ENCODE measurements around the gene C9orf72. TPM values are rescaled to one million over a fixed set of nuclear protein-coding genes. Genes with fewer than 3 reads are reported as not detected.

C9orf72 gene
- total RNA-seq, 2 donors from 2014 or later = 19.4 to 26.4 TPM

DNA sequence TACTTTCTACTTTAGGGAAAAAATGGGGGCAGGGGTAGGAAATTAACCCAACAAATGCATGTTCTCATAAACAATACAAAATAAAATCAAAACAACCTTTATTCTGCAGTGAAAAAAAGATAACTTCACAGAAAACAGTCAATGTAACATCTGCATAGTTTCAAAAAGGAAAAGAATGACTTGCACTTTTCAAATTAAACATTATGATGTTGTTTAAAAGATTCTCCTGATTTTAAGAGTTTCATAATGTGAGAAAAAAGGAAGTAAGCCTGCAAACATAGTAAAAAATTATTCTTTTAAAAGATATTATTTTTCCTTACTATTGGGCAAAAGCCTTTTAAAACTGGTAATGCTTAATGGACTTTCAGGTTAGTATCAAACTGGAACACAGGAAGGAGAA is 7.6 kb downstream of the C9orf72 start:
- TF ChIP-seq CTCF (conservative IDR thresholded peaks at IDR 0.05) = no peak
- no peak for DNase-seq
- H3K27ac ChIP-seq (ENCODE audit: low read depth, low read length) = no peak overlapping the region
- Mint-ChIP-seq H3K27ac (no peak overlapping the region), H3K4me1 (peaks cover 10% of the 10 kb centered on the region), H3K4me3 (no peak overlapping the region), H3K9me3 (no peaks in the 10 kb centered on the region), H3K36me3 (ENCODE audit: low read depth) (peaks cover 11% of the 10 kb centered on the region), H3K27me3 (ENCODE audit: insufficient read depth) (no peaks in the 10 kb centered on the region)
- H3K27me3 ChIP-seq (ENCODE audit: control insufficient read depth, insufficient read depth, low read length, poor library complexity, severe bottlenecking) = no peaks in the 10 kb centered on the region
- H3K9me3 ChIP-seq (ENCODE audit: control insufficient read depth, low read length) = no peaks in the 10 kb centered on the region
- H3K4me1 ChIP-seq (ENCODE audit: control insufficient read depth, insufficient read depth, low read length) = peaks cover 5% of the 10 kb centered on the region
- no peak overlapping the region for H3K9ac ChIP-seq (ENCODE audit: extremely low read depth, low read length, poor library complexity, severe bottlenecking)
- H3K4me3 ChIP-seq (ENCODE audit: low read length) = no peak overlapping the region
- peaks cover 43% of the 10 kb centered on the region for H3K36me3 ChIP-seq (ENCODE audit: control insufficient read depth, insufficient read depth, low read length)

DNA sequence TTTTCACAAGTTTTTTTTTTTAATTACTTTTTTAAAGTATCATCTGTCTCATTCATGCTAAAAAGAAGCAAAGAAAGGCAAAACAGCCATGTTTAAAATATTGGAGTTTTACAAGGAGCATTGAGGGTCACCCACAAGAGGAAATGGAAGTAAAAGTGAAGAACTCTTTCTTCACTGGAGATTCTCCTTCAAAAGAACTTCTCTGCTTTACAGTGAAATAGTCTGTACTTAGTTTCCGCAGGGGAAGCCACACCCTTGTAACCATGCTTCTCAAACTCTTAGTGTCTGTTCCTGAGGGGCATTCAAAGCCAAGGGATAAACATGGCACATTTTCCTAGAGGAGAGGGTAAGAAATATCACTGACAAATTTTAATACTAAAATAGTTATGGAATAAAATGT is 8.6 kb downstream of the C9orf72 start:
- H3K4me1 ChIP-seq (ENCODE audit: control insufficient read depth, insufficient read depth, low read length) = peaks cover 5% of the 10 kb centered on the region
- peaks cover 10% of the 10 kb centered on the region for H3K4me1 Mint-ChIP-seq
- no peaks in the 10 kb centered on the region for H3K27me3 ChIP-seq (ENCODE audit: control insufficient read depth, insufficient read depth, low read length, poor library complexity, severe bottlenecking)
- H3K27me3 Mint-ChIP-seq (ENCODE audit: insufficient read depth) = no peaks in the 10 kb centered on the region
- peaks cover 11% of the 10 kb centered on the region for H3K36me3 Mint-ChIP-seq (ENCODE audit: low read depth)
- H3K4me3 ChIP-seq (ENCODE audit: low read length) = no peak overlapping the region
- H3K27ac ChIP-seq (ENCODE audit: low read depth, low read length) = no peak overlapping the region
- no peak for TF ChIP-seq CTCF (conservative IDR thresholded peaks at IDR 0.05)
- no peak overlapping the region for H3K27ac Mint-ChIP-seq
- WGBS, 2 experiments (ENCODE audit: insufficient coverage in 1 of 2, insufficient read length in 1 of 2) = 100% methylated on average over 1 of the region's 1 CpG; no CpG with 5 or more reads in 1 of the 2 experiments
- no peak overlapping the region for H3K9ac ChIP-seq (ENCODE audit: extremely low read depth, low read length, poor library complexity, severe bottlenecking)
- DNase-seq = no peak
- H3K9me3 ChIP-seq (ENCODE audit: control insufficient read depth, low read length) = no peaks in the 10 kb centered on the region
- H3K9me3 Mint-ChIP-seq = no peaks in the 10 kb centered on the region
- peaks cover 51% of the 10 kb centered on the region for H3K36me3 ChIP-seq (ENCODE audit: control insufficient read depth, insufficient read depth, low read length)
- H3K4me3 Mint-ChIP-seq = no peak overlapping the region

GRCh38 chr9:27563738-27564430 is 9.4 kb downstream of the C9orf72 start:
- H3K9ac ChIP-seq (ENCODE audit: extremely low read depth, low read length, poor library complexity, severe bottlenecking) = no peak overlapping the region
- H3K4me1 ChIP-seq (ENCODE audit: control insufficient read depth, insufficient read depth, low read length) = peaks cover 5% of the 10 kb centered on the region
- peaks cover 59% of the 10 kb centered on the region for H3K36me3 ChIP-seq (ENCODE audit: control insufficient read depth, insufficient read depth, low read length)
- H3K9me3 ChIP-seq (ENCODE audit: control insufficient read depth, low read length) = no peaks in the 10 kb centered on the region
- H3K4me3 ChIP-seq (ENCODE audit: low read length) = no peak overlapping the region
- no peak for DNase-seq
- no peak overlapping the region for H3K27ac ChIP-seq (ENCODE audit: low read depth, low read length)
- no peaks in the 10 kb centered on the region for H3K9me3 Mint-ChIP-seq
- H3K27me3 ChIP-seq (ENCODE audit: control insufficient read depth, insufficient read depth, low read length, poor library complexity, severe bottlenecking) = no peaks in the 10 kb centered on the region
- H3K4me1 Mint-ChIP-seq = peaks cover 10% of the 10 kb centered on the region
- no peak overlapping the region for H3K4me3 Mint-ChIP-seq
- no peaks in the 10 kb centered on the region for H3K27me3 Mint-ChIP-seq (ENCODE audit: insufficient read depth)
- 96% methylated on average over 4 of the region's 4 CpGs; no CpG with 5 or more reads in 1 of the 2 experiments for WGBS, 2 experiments (ENCODE audit: insufficient coverage in 1 of 2, insufficient read length in 1 of 2)
- H3K27ac Mint-ChIP-seq = no peak overlapping the region
- no peak for TF ChIP-seq CTCF (conservative IDR thresholded peaks at IDR 0.05)
- H3K36me3 Mint-ChIP-seq (ENCODE audit: low read depth) = peaks cover 11% of the 10 kb centered on the region
